ENCODE data around the gene ADCY9. TPM values are rescaled to one million over a fixed set of nuclear protein-coding genes. Genes with fewer than 3 reads are reported as not detected.

The ADCY9 gene
- polyA plus RNA-seq, 2 of the 4 experiments (the other 2 are of a cell fraction) = 6.2 to 7.6 TPM

- DNase-seq (ENCODE audit: low read depth in 1 of 2, low spot score in 1 of 2) = no peak
- peak in 1 of 2 experiments; percentile 6; a peak in 1 of 6 replicates for ATAC-seq
- no peak for FAIRE-seq
- Histone ChIP-seq H3K27ac (peak overlapping the region; percentile 56 to 66; a peak in 5 of 6 replicates), H3K4me3 (no peak overlapping the region), H3K4me1 (peaks cover 48% of the 10 kb centered on the region), H3K9me3 (no peaks in the 10 kb centered on the region), H3K4me2 (peak overlapping the region; percentile 66)
- ChIA-PET CTCF (interaction anchor here (0.7 to 2.1 kb wide), 3 partner anchors 110 to 144 kb away, joined by 3 to 7 read pairs (median 4); no protein-coding TSS in a partner anchor), POLR2A (no interaction called here)
- TF ChIP-seq CEBPB (IDR thresholded peaks at IDR 0.05) (0 out of 4 replicates have a peak, but pooled peaks of 1 of the 2 experiments have one; percentile 9), ZSCAN20 (CRISPR knock-in tag; IDR thresholded peaks at IDR 0.05) (no peak)
- 94% methylated on average over 13 of the region's 13 CpGs for WGBS (ENCODE audit: missing lambda C conversion rate)
These were observed 6.2 kb downstream of the ADCY9 start for GRCh38 chr16:4110065-4110464.

GRCh38 chr16:4109250-4109736 lies 6.9 kb downstream of the ADCY9 start:
- Histone ChIP-seq H3K4me3 (no peak overlapping the region), H3K27ac (peak overlapping the region; percentile 56 to 66), H3K4me2 (peak overlapping the region; percentile 66), H3K9me3 (no peaks in the 10 kb centered on the region), H3K4me1 (peaks cover 45% of the 10 kb centered on the region)
- WGBS (ENCODE audit: missing lambda C conversion rate) = 11% methylated on average over 11 of the region's 11 CpGs
- TF ChIP-seq ZNF302 (CRISPR knock-in tag; IDR thresholded peaks at IDR 0.05) (no peak), FOXS1 (CRISPR knock-in tag; IDR thresholded peaks at IDR 0.05) (no peak), MAX (IDR thresholded peaks at IDR 0.05) (peak; percentile 26; the same call in 1 of the 2 replicates), SREBF2 (IDR thresholded peaks at IDR 0.05) (no peak), ELK1 (IDR thresholded peaks at IDR 0.05; ENCODE audit: low read depth, low read length) (no peak), FOSL2 (IDR thresholded peaks at IDR 0.05) (no peak), FOSL2 (CRISPR knock-in tag; IDR thresholded peaks at IDR 0.05) (peak; percentile 56), PHF8 (IDR thresholded peaks at IDR 0.05; ENCODE audit: borderline replicate concordance, low read depth) (no peak), RARB (CRISPR knock-in tag; IDR thresholded peaks at IDR 0.05) (no peak), ESRRA (IDR thresholded peaks at IDR 0.05; ENCODE audit: borderline replicate concordance, low read length) (no peak), CBX2 (IDR thresholded peaks at IDR 0.05; ENCODE audit: borderline replicate concordance, low read depth) (no peak), KDM5A (IDR thresholded peaks at IDR 0.05) (no peak), BHLHE40 (IDR thresholded peaks at IDR 0.05; ENCODE audit: low read depth, low read length) (no peak), CEBPB (IDR thresholded peaks at IDR 0.05) (peak in 1 of 2 experiments; percentile 59; a peak in 2 of 4 replicates), USF2 (IDR thresholded peaks at IDR 0.05) (no peak), MAFK (IDR thresholded peaks at IDR 0.05; ENCODE audit: partially characterized antibody) (peak; percentile 10), HOXB13 (CRISPR knock-in tag; IDR thresholded peaks at IDR 0.05; ENCODE audit: low read depth) (no peak), FOSB (CRISPR knock-in tag; IDR thresholded peaks at IDR 0.05) (no peak), ZSCAN20 (CRISPR knock-in tag; IDR thresholded peaks at IDR 0.05) (no peak), CTCF (IDR thresholded peaks at IDR 0.05) (no peak), NPAS2 (CRISPR knock-in tag; IDR thresholded peaks at IDR 0.05; ENCODE audit: borderline replicate concordance) (no peak), NR3C1 (IDR thresholded peaks at IDR 0.05) (no peak), CBX8 (IDR thresholded peaks at IDR 0.05) (no peak)
- TF ChIP-seq, protein P1, sequence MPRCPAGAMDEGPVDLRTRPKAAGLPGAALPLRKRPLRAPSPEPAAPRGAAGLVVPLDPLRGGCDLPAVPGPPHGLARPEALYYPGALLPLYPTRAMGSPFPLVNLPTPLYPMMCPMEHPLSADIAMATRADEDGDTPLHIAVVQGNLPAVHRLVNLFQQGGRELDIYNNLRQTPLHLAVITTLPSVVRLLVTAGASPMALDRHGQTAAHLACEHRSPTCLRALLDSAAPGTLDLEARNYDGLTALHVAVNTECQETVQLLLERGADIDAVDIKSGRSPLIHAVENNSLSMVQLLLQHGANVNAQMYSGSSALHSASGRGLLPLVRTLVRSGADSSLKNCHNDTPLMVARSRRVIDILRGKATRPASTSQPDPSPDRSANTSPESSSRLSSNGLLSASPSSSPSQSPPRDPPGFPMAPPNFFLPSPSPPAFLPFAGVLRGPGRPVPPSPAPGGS (IDR thresholded peaks at IDR 0.05) = no peak
- DNase-seq (ENCODE audit: low read depth in 1 of 2, low spot score in 1 of 2) (peak; percentile 48 to 74), ATAC-seq (peak; percentile 53 to 80; a peak in 3 of 6 replicates), FAIRE-seq (no peak)
- ChIA-PET CTCF (interaction anchor here (1.9 to 2.1 kb wide), 2 partner anchors 126 to 145 kb away, joined by 4 to 7 read pairs; no protein-coding TSS in a partner anchor), POLR2A (no interaction called here)

Measured in A549 (cell line).